ENCODE measurements around the gene AFG3L2. TPM values are rescaled to one million over a fixed set of nuclear protein-coding genes. Genes with fewer than 3 reads are reported as not detected.

AFG3L2 gene
- total RNA-seq, 1 donor, result 52.1 TPM

GRCh38 chr18:12328179-12328823 lies 48.7 kb downstream of the AFG3L2 start:
- Histone ChIP-seq H3K4me1 (ENCODE audit: insufficient read depth, low read length) (peaks cover 5% of the 10 kb centered on the region), H3K9me3 (ENCODE audit: low read depth, low read length) (no peaks in the 10 kb centered on the region), H3K27me3 (ENCODE audit: insufficient read depth, low read length) (no peaks in the 10 kb centered on the region), H3K4me3 (ENCODE audit: low read length) (no peak overlapping the region)

- Histone ChIP-seq H3K4me3 (ENCODE audit: low read length) (no peak overlapping the region), H3K9me3 (ENCODE audit: low read depth, low read length) (no peaks in the 10 kb centered on the region), H3K4me1 (ENCODE audit: insufficient read depth, low read length) (peaks cover 5% of the 10 kb centered on the region), H3K27me3 (ENCODE audit: insufficient read depth, low read length) (no peaks in the 10 kb centered on the region)
Observed at GRCh38 chr18:12327510-12328178, 49.4 kb downstream of the AFG3L2 start.

- Histone ChIP-seq H3K9me3 (ENCODE audit: low read depth, low read length) (no peaks in the 10 kb centered on the region), H3K27me3 (ENCODE audit: insufficient read depth, low read length) (no peaks in the 10 kb centered on the region), H3K4me1 (ENCODE audit: insufficient read depth, low read length) (peaks cover 5% of the 10 kb centered on the region), H3K4me3 (ENCODE audit: low read length) (no peak overlapping the region)
Observed at GRCh38 chr18:12326711-12327460, 50.1 kb downstream of the AFG3L2 start.

- peaks cover 5% of the 10 kb centered on the region for H3K4me1 ChIP-seq (ENCODE audit: insufficient read depth, low read length)
- H3K9me3 ChIP-seq (ENCODE audit: low read depth, low read length), result no peaks in the 10 kb centered on the region
- H3K27me3 ChIP-seq (ENCODE audit: insufficient read depth, low read length), result no peaks in the 10 kb centered on the region
- no peak overlapping the region for H3K4me3 ChIP-seq (ENCODE audit: low read length)
Observed at GRCh38 chr18:12325726-12326245, 51.2 kb downstream of the AFG3L2 start.

GRCh38 chr18:12324991-12325725 lies 51.9 kb downstream of the AFG3L2 start:
- Histone ChIP-seq H3K27me3 (ENCODE audit: insufficient read depth, low read length) (no peaks in the 10 kb centered on the region), H3K4me3 (ENCODE audit: low read length) (no peak overlapping the region), H3K9me3 (ENCODE audit: low read depth, low read length) (no peaks in the 10 kb centered on the region), H3K4me1 (ENCODE audit: insufficient read depth, low read length) (peaks cover 5% of the 10 kb centered on the region)

- no peaks in the 10 kb centered on the region for H3K27me3 ChIP-seq (ENCODE audit: insufficient read depth, low read length)
- H3K4me1 ChIP-seq (ENCODE audit: insufficient read depth, low read length), result peaks cover 17% of the 10 kb centered on the region
- no peak overlapping the region for H3K4me3 ChIP-seq (ENCODE audit: low read length)
- no peaks in the 10 kb centered on the region for H3K9me3 ChIP-seq (ENCODE audit: low read depth, low read length)
Observed at GRCh38 chr18:12321333-12321732, 55.7 kb downstream of the AFG3L2 start.

- H3K4me1 ChIP-seq (ENCODE audit: insufficient read depth, low read length), result peaks cover 25% of the 10 kb centered on the region
- H3K27me3 ChIP-seq (ENCODE audit: insufficient read depth, low read length), result no peaks in the 10 kb centered on the region
Observed at GRCh38 chr18:12318857-12319256, 58.2 kb downstream of the AFG3L2 start.

GRCh38 chr18:12318334-12318697 lies 58.7 kb downstream of the AFG3L2 start:
- H3K27me3 ChIP-seq (ENCODE audit: insufficient read depth, low read length), result no peaks in the 10 kb centered on the region
- peaks cover 27% of the 10 kb centered on the region for H3K4me1 ChIP-seq (ENCODE audit: insufficient read depth, low read length)
- H3K4me3 ChIP-seq (ENCODE audit: low read length), result no peak overlapping the region
- H3K9me3 ChIP-seq (ENCODE audit: low read depth, low read length), result no peaks in the 10 kb centered on the region

More at GRCh38 chr18:12318857-12319256, 58.2 kb downstream of the AFG3L2 start:
- Histone ChIP-seq H3K9me3 (ENCODE audit: low read depth, low read length) (no peaks in the 10 kb centered on the region), H3K4me3 (ENCODE audit: low read length) (no peak overlapping the region)

- Histone ChIP-seq H3K4me3 (ENCODE audit: low read length) (no peak overlapping the region), H3K9me3 (ENCODE audit: low read depth, low read length) (no peaks in the 10 kb centered on the region), H3K27me3 (ENCODE audit: insufficient read depth, low read length) (no peaks in the 10 kb centered on the region), H3K4me1 (ENCODE audit: insufficient read depth, low read length) (peaks cover 27% of the 10 kb centered on the region)
Observed at GRCh38 chr18:12317664-12318333, 59.2 kb downstream of the AFG3L2 start.

- no peak overlapping the region for H3K4me3 ChIP-seq (ENCODE audit: low read length)
- H3K9me3 ChIP-seq (ENCODE audit: low read depth, low read length), result peaks cover 8% of the 10 kb centered on the region
- peaks cover 27% of the 10 kb centered on the region for H3K4me1 ChIP-seq (ENCODE audit: insufficient read depth, low read length)
- no peaks in the 10 kb centered on the region for H3K27me3 ChIP-seq (ENCODE audit: insufficient read depth, low read length)
Observed at GRCh38 chr18:12315911-12316310, 61.1 kb downstream of the AFG3L2 start.

- no peak overlapping the region for H3K4me3 ChIP-seq (ENCODE audit: low read length)
- peaks cover 27% of the 10 kb centered on the region for H3K4me1 ChIP-seq (ENCODE audit: insufficient read depth, low read length)
- no peaks in the 10 kb centered on the region for H3K27me3 ChIP-seq (ENCODE audit: insufficient read depth, low read length)
- H3K9me3 ChIP-seq (ENCODE audit: low read depth, low read length), result peaks cover 8% of the 10 kb centered on the region
Observed at GRCh38 chr18:12315490-12315889, 61.5 kb downstream of the AFG3L2 start.

GRCh38 chr18:12314591-12315305 lies 62.3 kb downstream of the AFG3L2 start:
- H3K4me3 ChIP-seq (ENCODE audit: low read length), result no peak overlapping the region
- no peaks in the 10 kb centered on the region for H3K27me3 ChIP-seq (ENCODE audit: insufficient read depth, low read length)
- H3K4me1 ChIP-seq (ENCODE audit: insufficient read depth, low read length), result peaks cover 29% of the 10 kb centered on the region
- H3K9me3 ChIP-seq (ENCODE audit: low read depth, low read length), result peaks cover 8% of the 10 kb centered on the region

GRCh38 chr18:12313530-12314245 lies 63.3 kb downstream of the AFG3L2 start:
- Histone ChIP-seq H3K4me3 (ENCODE audit: low read length) (no peak overlapping the region), H3K9me3 (ENCODE audit: low read depth, low read length) (peaks cover 8% of the 10 kb centered on the region), H3K4me1 (ENCODE audit: insufficient read depth, low read length) (peaks cover 35% of the 10 kb centered on the region), H3K27me3 (ENCODE audit: insufficient read depth, low read length) (peaks cover 2% of the 10 kb centered on the region)

All from mononuclear cell (primary cell).